GM12872 (cell line): ENCODE results near the gene GRAP2.

Source experiments
- TF ChIP-seq, protein P1 (sequence below): IDR thresholded peaks from 3 replicates; pipeline ENCODE4 v1.5.1; 2011; ENCODE audit warnings: low read depth, mild to moderate bottlenecking, low read length, moderate library complexity; ENCODE audit not compliant: insufficient read depth

The GRAP2 gene

DNA sequence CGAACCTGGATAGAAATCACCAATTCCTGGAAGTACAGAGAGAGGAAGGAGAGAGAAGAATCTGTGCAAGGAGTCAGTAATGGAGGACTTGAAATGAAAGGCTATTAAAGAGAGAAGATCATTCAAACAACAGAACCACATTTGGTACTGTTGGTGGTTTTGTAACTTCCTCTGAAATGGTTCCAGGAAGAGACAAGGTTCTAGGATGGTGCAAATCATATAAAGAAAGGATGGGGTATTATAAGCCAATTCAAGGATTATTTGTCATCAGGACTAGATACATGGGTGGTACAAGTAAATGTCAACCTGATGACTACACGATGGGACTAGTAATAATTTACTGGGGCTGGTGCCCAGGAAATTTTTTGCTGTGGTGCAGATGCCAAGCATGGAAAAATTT, 30.4 kb downstream of the GRAP2 start:
- TF ChIP-seq, protein P1, sequence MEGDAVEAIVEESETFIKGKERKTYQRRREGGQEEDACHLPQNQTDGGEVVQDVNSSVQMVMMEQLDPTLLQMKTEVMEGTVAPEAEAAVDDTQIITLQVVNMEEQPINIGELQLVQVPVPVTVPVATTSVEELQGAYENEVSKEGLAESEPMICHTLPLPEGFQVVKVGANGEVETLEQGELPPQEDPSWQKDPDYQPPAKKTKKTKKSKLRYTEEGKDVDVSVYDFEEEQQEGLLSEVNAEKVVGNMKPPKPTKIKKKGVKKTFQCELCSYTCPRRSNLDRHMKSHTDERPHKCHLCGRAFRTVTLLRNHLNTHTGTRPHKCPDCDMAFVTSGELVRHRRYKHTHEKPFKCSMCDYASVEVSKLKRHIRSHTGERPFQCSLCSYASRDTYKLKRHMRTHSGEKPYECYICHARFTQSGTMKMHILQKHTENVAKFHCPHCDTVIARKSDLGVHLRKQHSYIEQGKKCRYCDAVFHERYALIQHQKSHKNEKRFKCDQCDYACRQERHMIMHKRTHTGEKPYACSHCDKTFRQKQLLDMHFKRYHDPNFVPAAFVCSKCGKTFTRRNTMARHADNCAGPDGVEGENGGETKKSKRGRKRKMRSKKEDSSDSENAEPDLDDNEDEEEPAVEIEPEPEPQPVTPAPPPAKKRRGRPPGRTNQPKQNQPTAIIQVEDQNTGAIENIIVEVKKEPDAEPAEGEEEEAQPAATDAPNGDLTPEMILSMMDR, result no peak

DNA sequence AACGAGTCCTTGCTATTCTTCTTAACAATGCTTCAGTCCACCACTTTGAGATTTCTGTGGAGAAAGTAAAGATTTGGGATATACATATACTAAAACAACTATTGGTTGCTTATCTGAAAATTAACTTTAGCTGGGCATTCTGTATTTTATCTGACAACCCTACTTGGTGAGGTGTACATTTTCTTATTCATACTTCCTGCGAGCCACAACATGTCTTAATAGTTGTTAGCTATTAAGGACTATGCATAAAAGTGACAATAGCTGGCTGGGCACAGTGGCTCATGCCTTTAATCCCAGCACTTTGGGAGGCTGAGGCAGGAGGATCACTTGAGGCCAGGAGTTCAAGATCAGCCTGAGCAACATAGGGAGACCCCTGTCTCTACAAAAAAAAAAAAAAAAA, 31.3 kb downstream of the GRAP2 start:
- TF ChIP-seq, protein P1, result no peak

DNA sequence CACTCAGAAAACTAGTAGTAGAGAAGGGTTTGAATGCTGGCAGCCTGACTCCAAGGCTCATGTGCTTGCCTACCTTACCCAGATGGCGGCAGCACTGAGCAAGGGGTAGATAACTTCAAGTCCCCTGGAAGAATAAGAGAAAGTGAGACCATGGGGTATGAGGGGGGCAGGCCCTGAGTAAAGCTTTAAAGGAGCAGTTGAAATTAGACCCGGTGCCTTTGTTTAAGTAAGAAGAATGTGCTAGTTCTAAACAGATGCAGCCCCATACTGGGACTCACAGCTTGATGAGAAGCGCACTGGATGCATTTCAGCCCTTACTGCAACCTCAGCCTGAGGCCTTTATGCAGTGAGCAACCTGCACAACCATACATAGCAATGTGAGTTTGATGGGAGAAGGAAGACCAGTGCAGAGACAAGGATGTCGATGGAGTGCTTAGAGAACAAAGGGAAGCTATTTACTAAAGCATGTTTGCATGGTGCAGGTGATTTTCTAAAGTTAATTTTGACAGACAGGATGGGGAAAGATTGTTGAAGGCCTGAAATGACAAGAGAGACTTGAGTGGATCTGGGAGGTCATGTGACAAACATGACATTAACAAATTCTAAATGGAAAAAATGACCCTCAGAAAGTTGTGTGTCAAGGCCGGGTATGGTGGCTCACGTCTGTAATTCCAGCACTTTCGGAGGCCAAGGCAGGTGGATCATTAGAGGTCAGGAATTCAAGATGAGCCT, 32.2 kb downstream of the GRAP2 start:
- TF ChIP-seq, protein P1, result peak; percentile 84

DNA sequence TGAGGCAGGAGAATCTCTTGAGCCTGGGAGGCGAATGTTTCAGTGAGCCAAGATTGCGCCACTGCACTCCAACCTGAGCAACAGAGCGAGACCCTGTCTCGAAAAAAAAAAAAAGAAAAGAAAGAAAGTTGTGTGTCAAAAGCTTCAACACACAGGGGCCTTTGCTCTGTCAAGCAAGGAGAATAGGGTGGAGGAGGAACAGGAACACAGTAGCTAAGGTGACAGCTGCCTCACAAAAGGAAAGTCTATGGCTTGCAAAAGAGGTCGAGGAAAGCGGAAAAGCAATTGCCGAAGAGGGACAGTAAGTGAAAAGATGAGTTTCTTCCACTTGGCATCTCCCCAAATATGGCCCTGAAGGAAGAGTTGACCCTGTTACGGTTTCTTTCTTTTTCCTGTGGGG, 32.9 kb downstream of the GRAP2 start:
- TF ChIP-seq, protein P1, result no peak

DNA sequence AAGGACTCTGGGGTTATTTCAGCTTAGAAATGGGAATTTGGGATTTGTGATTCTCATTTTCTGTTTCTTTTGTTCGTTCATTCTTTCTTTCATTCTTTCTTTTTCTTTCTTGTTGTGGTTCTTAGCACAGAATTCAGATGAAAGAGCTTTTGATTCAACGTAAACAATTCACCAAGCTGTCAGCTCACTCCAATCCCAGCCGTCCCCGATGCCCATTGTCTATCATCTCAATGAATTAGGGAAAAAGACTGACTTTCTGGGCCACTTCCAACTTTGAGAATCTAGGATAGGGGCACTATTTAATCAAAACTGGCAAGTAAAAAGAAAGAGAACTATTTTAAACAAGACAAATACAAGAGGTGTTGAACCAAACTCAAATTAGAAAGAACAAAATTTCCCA, 34.2 kb downstream of the GRAP2 start:
- TF ChIP-seq, protein P1, result no peak

DNA sequence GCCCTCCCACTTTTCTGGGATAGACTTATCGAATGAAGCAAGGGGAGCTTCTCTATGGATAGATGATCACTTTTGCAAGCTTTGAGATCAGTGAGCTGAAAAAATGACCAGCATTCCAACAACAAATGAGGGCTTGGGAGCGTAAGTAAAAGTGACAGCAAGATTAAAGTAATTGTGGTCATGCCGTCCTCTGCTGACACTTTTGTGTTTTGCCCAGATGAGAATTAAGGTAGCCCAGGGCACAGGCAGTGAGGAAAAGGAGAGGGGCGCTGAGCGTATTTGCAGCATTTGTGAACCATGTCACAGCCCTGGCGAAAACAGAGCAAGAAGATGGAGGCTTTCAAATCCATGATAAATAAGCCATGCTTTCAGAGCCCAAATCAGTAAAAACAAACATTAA, 34.7 kb downstream of the GRAP2 start:
- TF ChIP-seq, protein P1, result no peak

DNA sequence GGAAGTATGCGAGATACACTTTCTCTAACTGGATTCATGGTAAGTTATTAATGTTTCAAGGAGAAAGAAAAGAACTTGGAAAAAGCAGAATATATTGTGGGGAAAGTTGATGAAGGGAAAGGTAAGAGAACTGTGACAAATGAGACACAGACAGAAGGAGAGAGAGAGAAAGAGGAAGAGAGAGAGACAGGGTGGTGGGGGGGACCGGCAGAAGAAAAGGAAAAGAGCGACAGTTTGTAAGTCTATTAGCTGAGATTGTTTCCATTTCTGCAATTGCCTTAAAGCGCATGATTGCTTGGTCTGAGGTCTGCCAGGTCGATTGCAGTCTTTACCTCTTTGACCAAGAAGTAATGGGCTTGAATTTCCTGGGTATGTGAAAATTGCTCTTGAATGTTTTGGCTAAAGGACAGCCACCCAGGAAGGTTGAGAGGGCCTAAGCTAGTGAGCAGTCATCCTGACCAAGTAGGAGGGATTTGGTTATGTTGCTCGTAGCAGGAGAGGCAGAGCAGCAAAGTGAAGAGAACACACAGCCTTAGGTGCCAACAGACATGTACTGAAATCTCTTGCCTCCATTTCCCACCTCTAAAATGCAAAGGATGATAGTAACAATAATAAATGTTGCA, 35.8 kb downstream of the GRAP2 start:
- TF ChIP-seq, protein P1, result no peak
